Measurements from ENCODE around the gene GRAP.
A peak's percentile ranks its signal among the peaks of the same experiment; 100 is the strongest.

Gene GRAP

GRCh38 chr17:18990331-18990730 lies 56.4 kb downstream of the GRAP start:
- no peak for DNase-seq (ENCODE audit: low read depth)
- H3K4me3 ChIP-seq (ENCODE audit: low read depth, low read length), result no peak overlapping the region

- no peak overlapping the region for H3K4me3 ChIP-seq (ENCODE audit: low read depth, low read length)
- DNase-seq (ENCODE audit: low read depth), result no peak
Measured at GRCh38 chr17:18988546-18989173, 58.1 kb downstream of the GRAP start.

GRCh38 chr17:18987862-18988545 lies 58.8 kb downstream of the GRAP start:
- no peak for DNase-seq (ENCODE audit: low read depth)
- H3K4me3 ChIP-seq (ENCODE audit: low read depth, low read length), result no peak overlapping the region

- no peak for DNase-seq (ENCODE audit: low read depth)
Measured at GRCh38 chr17:18987230-18987610, 59.5 kb downstream of the GRAP start.

GRCh38 chr17:18986541-18987229 lies 60.1 kb downstream of the GRAP start:
- no peak for DNase-seq (ENCODE audit: low read depth)
- H3K4me3 ChIP-seq (ENCODE audit: low read depth, low read length), result no peak overlapping the region

More at GRCh38 chr17:18987230-18987610, 59.5 kb downstream of the GRAP start:
- H3K4me3 ChIP-seq (ENCODE audit: low read depth, low read length), result no peak overlapping the region

GRCh38 chr17:18985475-18985874 lies 61.3 kb downstream of the GRAP start:
- no peak for DNase-seq (ENCODE audit: low read depth)

GRCh38 chr17:18984273-18985114 lies 62.3 kb downstream of the GRAP start:
- no peak overlapping the region for H3K4me3 ChIP-seq (ENCODE audit: low read depth, low read length)
- DNase-seq (ENCODE audit: low read depth), result no peak

More at GRCh38 chr17:18985475-18985874, 61.3 kb downstream of the GRAP start:
- no peak overlapping the region for H3K4me3 ChIP-seq (ENCODE audit: low read depth, low read length)

GRCh38 chr17:18981642-18982424 lies 64.9 kb downstream of the GRAP start:
- no peak overlapping the region for H3K4me3 ChIP-seq (ENCODE audit: low read depth, low read length)
- DNase-seq (ENCODE audit: low read depth), result no peak

- DNase-seq (ENCODE audit: low read depth), result no peak
- H3K4me3 ChIP-seq (ENCODE audit: low read depth, low read length), result no peak overlapping the region
Measured at GRCh38 chr17:18981335-18981641, 65.5 kb downstream of the GRAP start.

GRCh38 chr17:18980682-18981334 lies 65.9 kb downstream of the GRAP start:
- DNase-seq (ENCODE audit: low read depth), result peak; percentile 54
- no peak overlapping the region for H3K4me3 ChIP-seq (ENCODE audit: low read depth, low read length)

- no peak overlapping the region for H3K4me3 ChIP-seq (ENCODE audit: low read depth, low read length)
- DNase-seq (ENCODE audit: low read depth), result no peak
Measured at GRCh38 chr17:18978655-18979054, 68.1 kb downstream of the GRAP start.

GRCh38 chr17:18978050-18978449 lies 68.7 kb downstream of the GRAP start:
- H3K4me3 ChIP-seq (ENCODE audit: low read depth, low read length), result no peak overlapping the region
- no peak for DNase-seq (ENCODE audit: low read depth)

GRCh38 chr17:18977646-18978045 lies 69.1 kb downstream of the GRAP start:
- DNase-seq (ENCODE audit: low read depth), result no peak
- no peak overlapping the region for H3K4me3 ChIP-seq (ENCODE audit: low read depth, low read length)

- DNase-seq (ENCODE audit: low read depth), result no peak
- H3K4me3 ChIP-seq (ENCODE audit: low read depth, low read length), result no peak overlapping the region
Measured at GRCh38 chr17:18977021-18977420, 69.7 kb downstream of the GRAP start.

- no peak overlapping the region for H3K4me3 ChIP-seq (ENCODE audit: low read depth, low read length)
- no peak for DNase-seq (ENCODE audit: low read depth)
Measured at GRCh38 chr17:18976201-18976600, 70.6 kb downstream of the GRAP start.

GRCh38 chr17:18975597-18975996 lies 71.2 kb downstream of the GRAP start:
- H3K4me3 ChIP-seq (ENCODE audit: low read depth, low read length), result no peak overlapping the region
- no peak for DNase-seq (ENCODE audit: low read depth)

GRCh38 chr17:18974407-18975149 lies 72.2 kb downstream of the GRAP start:
- no peak overlapping the region for H3K4me3 ChIP-seq (ENCODE audit: low read depth, low read length)
- DNase-seq (ENCODE audit: low read depth), result no peak

- H3K4me3 ChIP-seq (ENCODE audit: low read depth, low read length), result no peak overlapping the region
Measured at GRCh38 chr17:18971801-18972200, 75.0 kb downstream of the GRAP start.

More at GRCh38 chr17:18971801-18972200, 75.0 kb downstream of the GRAP start:
- DNase-seq (ENCODE audit: low read depth), result no peak

All from skeletal muscle cell (primary cell).